Breast epithelium (tissue), 4 donors: ENCODE measurements around the gene TBC1D3G. TPM values are rescaled to one million over a fixed set of nuclear protein-coding genes. Genes with fewer than 3 reads are reported as not detected.
"Not testable (repeated sequence)": the region's sequence is repeated elsewhere in the genome, so short reads cannot be mapped to it uniquely, and the experiment has no call there.

Source experiments
- DNase-seq, 2 donors: peaks; one replicate each; pipeline ENCODE4 v3.0.0-alpha.2; 2019; ENCODE audit warnings: low spot score in 2 of 2
- H3K27ac ChIP-seq, 2 donors: fragments of 200-600 bp; sonication (generic) in 1 of 2; one replicate each; pipeline ENCODE4 v1.5.1; 2016 to 2019; ENCODE audit warnings: mild to moderate bottlenecking in 1 of 2
- H3K27me3 ChIP-seq, 2 donors: fragments of 200-600 bp; sonication (generic) in 1 of 2; one replicate each; pipeline versions ENCODE4 v1.5.1 to v1.6.0; 2017 to 2019; ENCODE audit warnings: control low read depth in 1 of 2, mild to moderate bottlenecking in 1 of 2
- H3K36me3 ChIP-seq: fragments of 200-600 bp; one replicate; pipeline ENCODE4 v1.5.1; 2019
- H3K4me1 ChIP-seq, 2 donors: fragments of 200-600 bp; sonication (generic); one replicate each; pipeline ENCODE4 v1.5.1; 2016 to 2019; ENCODE audit warnings: control low read depth in 1 of 2
- H3K4me3 ChIP-seq, 3 donors: fragments of 200-600 bp; sonication (generic); 1 replicate in 2 of 3; 2 replicates in 1 of 3; pipeline ENCODE4 v1.5.1; 2016 to 2019; ENCODE audit warnings: mild to moderate bottlenecking in 3 of 3, moderate library complexity in 2 of 3
- H3K9me3 ChIP-seq, 2 donors: fragments of 200-600 bp; sonication (generic) in 1 of 2; one replicate each; pipeline ENCODE4 v1.5.1; 2016 to 2019; ENCODE audit warnings: control low read depth in 1 of 2
- intact Hi-C: fragments of 100-400 bp; cut with DNase I; formaldehyde crosslinking; loops from one replicate; pipeline ENCODE4 v1.15.1; 2023; ENCODE audit warnings: low total_unique reads
- total RNA-seq, 3 donors: library from RNA; depleted of rRNA; stranded (reverse); fragments of >200 nt; gene quantifications; one replicate each; pipeline ENCODE4 v1.1.0, GENCODE V29; 2016

The TBC1D3G gene
- 1 to 10 TPM in 1 of 3 donors, not detected in 2; 2.1 TPM for total RNA-seq

- DNase-seq, H3K27me3 ChIP-seq, H3K9me3 ChIP-seq, H3K27ac ChIP-seq, H3K4me3 ChIP-seq, H3K4me1 ChIP-seq, intact Hi-C loops, H3K36me3 ChIP-seq: not testable (repeated sequence)
Measured at GRCh38 chr17:36323584-36323983, at the start of gene TBC1D3G. Gene TBC1D3G (plus strand): TSS chr17:36323884. CDS start chr17:36325412, 1,528 bp downstream.

- H3K36me3 ChIP-seq, intact Hi-C loops, DNase-seq, H3K27me3 ChIP-seq, H3K27ac ChIP-seq, H3K4me1 ChIP-seq, H3K9me3 ChIP-seq, H3K4me3 ChIP-seq: not testable (repeated sequence)
Measured at GRCh38 chr17:36283256-36283655, 40.4 kb upstream of the TBC1D3G start.

- intact Hi-C loops: not testable (repeated sequence)
Measured at GRCh38 chr17:36284219-36284618, 39.5 kb upstream of the TBC1D3G start.

GRCh38 chr17:36289965-36290612 lies 33.6 kb upstream of the TBC1D3G start:
- DNase-seq, H3K27ac ChIP-seq, H3K4me1 ChIP-seq, H3K4me3 ChIP-seq, H3K27me3 ChIP-seq, H3K9me3 ChIP-seq, H3K36me3 ChIP-seq, intact Hi-C loops: not testable (repeated sequence)

More at GRCh38 chr17:36284219-36284618, 39.5 kb upstream of the TBC1D3G start:
- H3K27me3 ChIP-seq, H3K4me3 ChIP-seq, H3K27ac ChIP-seq, H3K4me1 ChIP-seq, DNase-seq, H3K9me3 ChIP-seq, H3K36me3 ChIP-seq: not testable (repeated sequence)

- H3K9me3 ChIP-seq: not testable (repeated sequence)
Measured at GRCh38 chr17:36295161-36295560, 28.5 kb upstream of the TBC1D3G start.

GRCh38 chr17:36315736-36316135 lies 7.9 kb upstream of the TBC1D3G start:
- intact Hi-C loops, H3K4me1 ChIP-seq, H3K27ac ChIP-seq, H3K4me3 ChIP-seq, DNase-seq, H3K36me3 ChIP-seq, H3K27me3 ChIP-seq, H3K9me3 ChIP-seq: not testable (repeated sequence)

More at GRCh38 chr17:36295161-36295560, 28.5 kb upstream of the TBC1D3G start:
- H3K4me1 ChIP-seq, DNase-seq, intact Hi-C loops, H3K27me3 ChIP-seq, H3K27ac ChIP-seq, H3K36me3 ChIP-seq, H3K4me3 ChIP-seq: not testable (repeated sequence)

GRCh38 chr17:36362496-36362895 lies 38.8 kb downstream of the TBC1D3G start:
- intact Hi-C loops, H3K27me3 ChIP-seq, H3K27ac ChIP-seq, H3K36me3 ChIP-seq, H3K4me3 ChIP-seq, H3K4me1 ChIP-seq, H3K9me3 ChIP-seq, DNase-seq: not testable (repeated sequence)

GRCh38 chr17:36375938-36376337 lies 52.3 kb downstream of the TBC1D3G start:
- H3K9me3 ChIP-seq, H3K27ac ChIP-seq, H3K4me1 ChIP-seq, H3K4me3 ChIP-seq, H3K27me3 ChIP-seq, H3K36me3 ChIP-seq, intact Hi-C loops, DNase-seq: not testable (repeated sequence)

Other genes starting within 250 kb of the TBC1D3G start
- 10 to 100 TPM in 1 of 3 donors, under 1 TPM in 1, not detected in 1; 0.96 to 10.8 TPM for gene CCL3, start 233.7 kb upstream of the TBC1D3G start, total RNA-seq
- 10 to 100 TPM in 1 of 3 donors, 1 to 10 TPM in 2; 2.6 to 12.0 (median 5.2) TPM for gene CCL4, start 220.1 kb upstream of the TBC1D3G start, total RNA-seq
- gene TBC1D3B, start 147.2 kb upstream of the TBC1D3G start, total RNA-seq: 1 to 10 TPM; 1.9 to 7.6 (median 5.2) TPM
- 1 to 10 TPM in 1 of 3 donors, not detected in 2; 5.0 TPM for gene CCL3L1, start 127.1 kb upstream of the TBC1D3G start, total RNA-seq
- gene CCL4L2, start 112.8 kb upstream of the TBC1D3G start, total RNA-seq: 1 to 10 TPM in 1 of 3 donors, under 1 TPM in 1, not detected in 1; 0.33 to 6.1 TPM
- under 1 TPM in 1 of 3 donors, not detected in 2; 0.64 TPM for gene TBC1D3I, start 59.3 kb upstream of the TBC1D3G start, total RNA-seq
- not detected for gene TBC1D3H, start 64.6 kb downstream of the TBC1D3G start, total RNA-seq
- gene ZNHIT3, start 162.8 kb downstream of the TBC1D3G start, total RNA-seq: 10 to 100 TPM; 19.0 to 33.7 (median 29.3) TPM
- 10 to 100 TPM; 28.6 to 86.9 (median 71.3) TPM for gene MYO19, start 211.0 kb downstream of the TBC1D3G start, total RNA-seq
- 1 to 10 TPM; 4.0 to 6.2 (median 5.1) TPM for gene PIGW, start 211.1 kb downstream of the TBC1D3G start, total RNA-seq
- gene GGNBP2, start 221.0 kb downstream of the TBC1D3G start, total RNA-seq: 10 to 100 TPM; 60.6 to 85.5 (median 84.0) TPM